Measurements from ENCODE around the gene SUMO3.
A peak's percentile ranks its signal among the peaks of the same experiment; 100 is the strongest.

The SUMO3 gene

DNA sequence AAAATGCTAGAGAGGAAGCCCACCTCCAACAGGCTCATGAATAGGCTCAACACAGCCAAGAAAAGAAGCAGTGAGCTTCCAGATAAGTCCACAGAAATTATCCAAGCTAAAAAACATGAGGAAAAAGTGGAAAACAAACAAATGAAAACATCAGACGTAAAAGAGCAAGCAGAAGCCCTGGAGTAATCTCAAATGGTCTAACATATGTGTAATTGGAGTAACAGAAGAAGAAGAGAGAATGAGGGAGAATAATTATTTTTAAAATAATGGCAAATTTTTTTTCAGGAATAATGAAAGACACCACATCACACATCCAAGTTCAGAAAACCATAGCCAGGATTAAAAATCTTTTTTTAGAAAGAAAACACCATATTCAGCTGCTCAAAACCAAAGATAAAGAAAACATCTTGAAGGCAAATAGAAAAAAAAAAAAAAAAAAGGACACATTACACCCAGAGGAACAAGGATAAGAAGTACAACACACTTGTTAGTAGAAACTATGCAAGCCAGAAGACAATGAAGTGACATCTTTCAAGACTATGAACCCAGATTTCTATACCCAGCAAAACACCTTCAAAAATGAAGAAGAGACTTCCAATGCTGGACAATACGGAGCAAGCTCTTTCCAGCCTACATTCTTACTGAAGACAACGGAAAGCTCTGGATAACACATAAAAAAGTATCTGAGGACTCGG lies 10.6 kb upstream of the SUMO3 start:
- DNase-seq: no peak

DNA sequence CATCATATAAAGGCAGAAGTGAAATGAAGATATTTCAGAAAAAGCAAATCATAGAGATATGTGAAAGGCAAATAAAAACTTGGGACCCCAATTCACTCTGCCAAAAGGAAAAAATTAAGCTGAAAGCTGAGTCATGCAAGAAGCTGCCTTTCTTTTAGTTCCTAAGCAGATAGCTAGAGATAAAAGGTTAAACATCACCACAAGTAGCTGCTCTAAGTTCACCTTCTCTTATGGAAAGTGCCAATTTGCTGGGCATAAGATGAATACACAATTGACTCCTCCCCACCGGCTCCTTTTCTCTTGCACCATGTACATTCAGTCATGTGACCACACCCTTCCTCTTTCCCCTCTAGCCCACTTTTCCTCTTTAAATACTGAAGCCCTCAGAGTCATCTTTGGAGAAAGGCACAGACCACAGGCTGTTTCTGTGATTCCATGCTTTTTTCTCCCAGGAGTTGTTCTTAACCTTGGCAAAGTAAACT lies 5.4 kb upstream of the SUMO3 start:
- DNase-seq: no peak

DNA sequence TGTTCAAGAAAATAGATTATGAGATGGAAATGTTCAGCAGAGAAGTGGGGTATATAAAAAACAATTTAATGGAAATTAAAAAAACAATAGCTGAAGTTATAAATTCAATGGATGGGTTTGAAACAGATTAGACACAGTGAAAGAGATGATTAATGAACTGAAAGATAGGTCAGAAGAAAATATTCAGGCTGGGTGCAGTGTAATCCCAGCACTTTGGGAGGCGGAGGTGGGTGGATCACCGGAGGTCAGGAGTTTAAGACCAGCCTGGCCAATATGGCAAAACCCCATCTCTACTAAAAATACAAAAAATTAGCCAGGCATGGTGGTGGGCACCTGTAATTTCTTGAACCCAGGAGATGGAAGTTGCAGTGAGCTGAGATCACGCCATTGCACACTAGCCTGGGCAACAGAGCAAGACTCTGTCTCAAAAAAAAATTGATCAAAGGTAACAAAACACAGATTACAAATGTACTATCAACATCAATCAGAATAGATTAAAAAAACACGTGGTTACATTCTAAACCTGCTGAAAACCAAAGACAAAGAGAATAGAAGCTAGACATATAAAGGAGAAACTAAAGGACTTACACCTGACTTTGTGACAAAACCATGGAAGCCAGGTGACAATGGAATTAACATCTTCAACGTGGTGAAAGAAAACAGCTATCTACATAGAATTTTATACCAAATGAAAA lies 4.8 kb upstream of the SUMO3 start:
- DNase-seq: no peak

DNA sequence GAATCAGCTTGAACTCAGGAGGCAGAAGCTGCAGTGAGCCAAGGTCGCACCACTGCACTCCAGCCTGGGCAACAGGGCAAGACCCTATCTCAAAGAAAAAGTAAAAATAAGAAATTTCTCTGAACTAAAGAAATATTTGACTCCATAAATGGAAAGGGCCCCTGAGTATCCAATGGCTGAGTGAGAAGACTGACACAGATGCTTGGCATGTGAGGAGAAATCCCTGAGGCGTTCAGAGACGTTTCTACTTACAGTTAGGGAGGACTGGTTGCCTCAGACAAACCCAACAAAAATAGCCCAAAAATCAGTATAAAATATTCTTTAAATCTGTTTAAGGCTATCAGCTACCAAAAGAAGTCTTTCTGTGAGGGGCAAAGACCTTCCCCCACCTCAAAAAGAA lies 3.0 kb upstream of the SUMO3 start:
- DNase-seq: no peak

DNA sequence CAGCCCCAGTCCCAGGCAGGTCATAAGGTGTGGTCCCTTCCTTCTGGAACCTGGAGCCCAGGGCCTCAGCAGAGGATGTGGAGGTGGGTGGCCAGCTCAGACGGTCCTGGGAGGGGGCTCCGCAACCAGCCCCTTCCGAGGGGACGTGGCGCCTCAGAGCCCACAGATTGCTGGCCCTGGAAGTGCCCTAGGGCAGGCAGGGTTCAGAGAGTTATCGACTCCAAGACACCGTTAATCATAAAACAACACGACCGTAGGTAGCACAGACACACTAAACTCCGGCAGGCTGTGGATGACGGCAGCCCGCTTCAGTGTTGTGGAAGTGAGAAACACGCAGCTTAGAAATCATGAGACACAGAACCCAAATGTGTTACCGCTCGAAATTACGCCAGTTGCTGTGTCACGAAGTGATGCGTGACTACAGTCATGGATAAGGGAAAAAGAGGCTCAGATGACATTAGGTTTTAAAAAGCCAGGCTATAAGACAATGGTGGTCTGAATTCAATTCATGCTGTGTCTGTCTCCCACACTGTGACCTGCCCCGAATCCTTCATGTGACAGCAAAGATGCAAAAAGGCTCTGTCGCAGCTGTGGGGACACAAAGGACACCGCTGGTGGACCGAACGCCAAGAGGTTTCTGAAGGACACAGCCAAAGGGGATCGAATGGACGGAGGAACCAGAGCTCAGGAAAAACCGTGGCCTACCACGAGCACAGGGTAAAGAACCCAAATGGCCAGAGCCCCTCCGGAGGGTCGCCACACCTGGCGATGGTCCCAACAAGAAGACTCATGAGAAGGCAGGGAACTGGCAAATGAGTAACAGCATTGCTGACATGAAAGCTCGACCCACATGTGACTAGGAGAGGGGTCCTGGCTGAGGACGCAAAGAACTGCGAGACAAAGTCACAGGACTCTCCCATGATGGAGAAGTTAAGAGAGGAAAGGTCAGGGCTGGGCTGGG lies 1.7 kb upstream of the SUMO3 start:
- DNase-seq: no peak

DNA sequence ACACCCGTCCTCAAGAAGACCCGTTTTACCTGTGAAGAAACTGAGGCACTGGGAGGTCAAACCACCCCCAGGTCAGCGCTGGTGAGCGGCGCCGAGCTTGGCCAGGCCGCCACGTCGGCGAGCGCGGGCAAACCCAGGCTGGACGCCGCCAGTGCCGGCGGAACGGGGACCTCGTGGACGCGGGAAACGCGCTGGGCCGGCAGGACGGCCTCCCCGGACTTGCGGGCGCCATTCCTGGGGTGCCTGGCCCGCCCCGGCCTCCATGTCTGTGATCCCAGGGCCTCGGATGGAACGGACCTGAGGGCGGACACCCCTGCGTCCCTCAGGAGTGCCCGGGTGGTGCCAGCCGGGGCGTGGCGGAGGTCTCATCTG lies 764 bp upstream of the SUMO3 start:
- no peak for DNase-seq

DNA sequence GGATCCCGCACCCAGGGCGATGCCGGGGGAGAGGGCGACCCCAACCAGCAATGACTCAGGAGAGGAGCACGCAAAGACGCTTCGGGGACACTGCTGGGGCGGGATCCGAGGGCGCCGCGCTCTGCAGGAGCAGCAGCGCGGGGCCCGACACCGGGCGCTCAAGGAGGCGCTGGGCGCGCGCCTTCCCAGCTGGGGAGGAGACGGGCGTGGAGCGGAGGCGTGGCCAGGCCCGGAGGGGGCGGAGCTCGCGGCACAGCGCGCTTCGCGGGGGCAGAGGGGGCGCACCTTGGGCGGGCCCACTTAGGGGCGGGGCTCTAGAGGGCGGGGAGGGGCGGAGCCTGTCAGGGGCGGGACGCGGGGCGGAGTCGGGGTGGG lies 369 bp downstream of the SUMO3 start:
- peak; percentile 77 for DNase-seq

DNA sequence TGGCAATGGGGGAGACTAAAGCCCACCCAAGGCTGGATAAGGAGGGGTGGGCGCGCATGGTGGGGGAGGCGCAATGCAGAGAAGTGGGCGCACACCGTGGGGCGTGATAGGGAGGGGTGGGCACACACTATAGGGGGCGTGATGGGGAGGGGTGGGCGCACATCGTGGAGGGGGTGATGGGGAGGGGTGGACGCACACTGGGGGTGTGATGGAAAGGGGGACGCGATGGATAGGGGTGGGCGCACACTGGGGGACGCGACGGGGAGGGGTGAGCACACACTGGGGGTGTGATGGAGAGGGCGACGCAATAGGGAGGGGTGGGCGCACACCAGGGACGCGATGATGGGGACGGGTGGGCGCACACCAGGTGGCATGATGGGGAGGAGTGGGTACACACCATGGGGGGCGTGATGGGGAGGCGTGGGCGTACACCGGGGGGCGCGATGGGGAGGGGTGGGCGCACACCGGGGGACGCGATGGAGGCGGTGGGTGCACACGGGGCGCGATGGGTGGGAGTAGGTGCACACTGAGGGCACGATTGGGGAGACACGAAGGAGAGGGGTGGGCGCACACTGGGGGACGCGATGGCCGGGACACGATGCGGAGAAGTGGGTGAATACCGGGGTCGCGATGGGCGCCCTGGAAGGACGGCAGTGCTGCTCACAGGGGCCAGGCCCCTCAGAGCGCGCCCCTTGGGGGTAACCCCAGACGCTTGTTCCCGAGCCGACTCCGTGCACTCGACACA lies 929 bp downstream of the SUMO3 start:
- no peak for DNase-seq

DNA sequence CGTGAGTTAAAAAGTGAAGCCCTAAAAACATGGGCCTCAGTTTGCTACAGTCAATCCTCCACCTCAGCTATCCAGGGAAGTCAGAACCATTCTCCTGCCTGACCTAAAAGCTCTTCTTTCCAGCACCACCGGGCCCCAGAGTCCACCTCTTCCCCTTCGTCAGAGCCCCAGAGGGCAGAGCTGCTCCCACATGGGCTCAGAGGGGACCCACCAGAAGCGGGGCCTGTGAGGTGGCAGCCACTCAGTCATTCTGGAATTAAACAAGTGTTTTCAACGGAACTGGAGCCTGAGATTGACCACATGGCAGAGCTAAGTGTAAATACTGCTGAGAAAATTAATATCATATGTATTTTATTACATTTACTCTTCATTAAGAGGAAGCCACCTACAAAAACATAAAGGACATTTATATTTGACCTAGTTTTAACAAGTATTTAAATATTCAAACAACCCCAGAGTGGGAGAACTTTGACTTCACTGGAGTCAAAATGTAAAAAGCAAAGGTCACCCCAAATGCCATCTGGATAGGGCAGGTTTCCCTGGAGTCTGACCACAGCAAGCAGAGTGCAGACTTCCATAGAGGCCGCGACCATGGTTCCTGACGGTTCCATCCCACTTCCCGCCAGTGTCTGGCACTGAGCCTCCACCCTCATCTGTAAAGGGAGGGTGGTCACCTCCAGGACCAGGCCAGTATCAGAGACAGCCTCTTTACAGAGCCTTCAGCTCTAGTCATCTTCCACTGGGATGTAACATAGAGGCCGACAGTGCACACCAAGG lies 1.8 kb downstream of the SUMO3 start:
- no peak for DNase-seq

DNA sequence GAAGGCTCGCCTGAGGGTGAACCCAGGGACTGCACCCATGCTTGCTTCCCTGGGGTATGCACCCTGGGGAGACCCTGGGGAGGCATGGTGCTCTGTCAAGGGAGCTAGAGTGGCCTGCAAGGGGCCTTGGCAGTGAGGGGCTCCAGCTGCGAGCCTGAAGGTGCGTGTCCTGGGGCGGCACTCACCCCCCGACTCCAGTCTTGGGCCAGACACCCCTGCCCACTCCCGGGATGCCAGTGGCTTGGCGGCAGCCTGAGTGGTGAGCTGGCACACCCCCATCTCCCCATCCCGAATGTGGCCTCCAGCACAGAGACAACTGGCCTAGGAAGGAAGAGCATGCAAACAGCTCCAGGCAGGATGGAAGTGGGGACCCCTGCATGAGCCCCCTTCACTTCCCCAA lies 2.6 kb downstream of the SUMO3 start:
- DNase-seq: no peak

DNA sequence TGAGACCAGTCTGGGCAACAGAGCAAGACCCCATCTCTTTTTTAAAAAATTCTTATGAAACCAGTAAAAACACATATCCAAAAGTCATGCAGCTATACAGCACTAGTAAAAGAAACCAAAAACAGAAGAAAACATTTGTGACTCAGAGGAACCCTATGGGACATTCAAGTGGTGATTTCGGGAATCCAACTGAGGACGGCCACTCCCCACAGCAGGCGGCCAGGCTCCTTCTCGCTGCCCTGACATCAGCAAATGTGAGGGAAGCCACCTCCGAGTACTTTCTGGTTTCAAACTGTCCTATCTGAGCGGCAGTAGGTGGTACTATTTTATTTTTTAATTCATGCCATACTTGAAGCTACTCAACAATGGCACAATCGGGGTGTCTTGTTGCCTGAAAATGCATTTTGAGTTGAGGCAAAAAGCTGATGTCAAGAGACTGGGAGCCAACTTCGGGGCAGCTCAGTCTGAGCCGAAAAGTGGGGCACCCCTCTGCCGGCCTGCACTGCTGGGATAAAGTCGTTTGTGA lies 3.3 kb downstream of the SUMO3 start:
- no peak for DNase-seq

DNA sequence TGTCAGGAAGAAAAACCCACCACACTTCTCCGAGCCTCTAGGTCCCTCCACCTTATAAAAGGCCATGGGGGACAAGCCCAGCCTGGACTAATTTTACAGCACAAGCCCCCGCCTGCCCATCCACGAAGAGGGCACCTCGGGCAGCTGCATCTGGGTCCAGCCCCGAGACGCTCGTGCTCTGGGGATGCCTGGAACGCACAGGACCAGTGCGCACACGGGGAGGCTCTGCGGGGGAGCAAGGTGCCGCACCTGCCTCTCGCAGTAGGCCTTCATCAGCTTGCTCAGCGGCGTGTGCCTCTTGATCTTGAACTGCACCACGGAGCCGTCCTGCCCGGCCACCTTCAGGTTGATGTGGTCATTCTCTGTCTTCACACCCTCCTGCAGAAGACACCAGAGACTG lies 4.1 kb downstream of the SUMO3 start:
- no peak for DNase-seq

DNA sequence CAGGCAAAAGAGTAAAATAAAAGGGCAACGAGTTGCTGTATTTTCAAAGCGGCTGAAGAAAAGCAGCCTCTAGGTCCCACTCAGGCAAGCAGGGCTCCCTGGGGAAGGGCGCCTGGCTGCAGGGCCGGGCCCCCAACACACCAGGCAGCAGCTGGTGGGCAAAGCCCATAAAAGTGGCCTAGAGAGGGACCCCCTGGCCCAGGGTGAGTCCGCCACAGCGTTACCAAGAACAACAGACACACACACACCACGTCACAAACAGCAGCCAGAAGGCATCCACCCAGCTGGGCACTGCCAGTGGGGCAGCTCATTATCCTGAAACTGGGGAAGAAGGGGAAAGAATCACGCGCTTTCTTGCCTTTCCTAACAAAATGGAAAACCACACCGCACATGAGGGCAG lies 4.7 kb downstream of the SUMO3 start:
- DNase-seq: no peak

DNA sequence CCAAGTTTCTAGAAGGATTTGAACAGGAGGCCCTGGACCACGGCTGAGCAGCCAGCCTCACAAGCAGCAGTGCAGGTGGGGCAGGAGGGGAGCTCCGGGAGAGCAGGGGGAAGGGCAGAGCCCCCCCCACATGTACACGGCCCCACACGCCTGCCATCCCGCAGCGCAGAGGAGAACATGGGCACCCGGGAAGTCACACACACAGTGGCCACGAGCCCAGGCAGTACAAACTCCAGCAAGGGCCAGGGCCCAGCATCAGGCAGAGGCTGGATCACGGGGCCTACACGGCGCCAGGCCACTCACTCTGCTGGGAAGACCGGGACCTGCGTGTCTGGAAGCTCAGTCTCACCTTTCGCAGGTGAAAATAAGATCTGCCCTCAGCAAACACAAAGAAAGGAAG lies 5.2 kb downstream of the SUMO3 start:
- no peak for DNase-seq

DNA sequence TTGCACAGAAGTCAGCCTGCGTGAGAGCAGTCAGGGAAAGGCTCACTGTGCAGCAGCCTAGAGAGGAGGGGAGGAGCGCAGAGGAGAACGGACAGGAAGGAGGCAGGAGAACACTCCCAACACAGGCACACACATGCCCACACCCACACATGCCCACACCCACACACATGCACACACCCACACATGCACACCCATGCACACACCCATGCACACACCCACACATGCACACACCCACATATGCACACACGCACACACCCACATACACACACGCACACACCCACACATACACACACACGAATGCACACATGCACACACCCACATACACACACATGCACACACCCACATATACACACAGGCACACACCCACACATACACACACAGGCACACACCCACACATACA lies 7.1 kb downstream of the SUMO3 start:
- no peak for DNase-seq

DNA sequence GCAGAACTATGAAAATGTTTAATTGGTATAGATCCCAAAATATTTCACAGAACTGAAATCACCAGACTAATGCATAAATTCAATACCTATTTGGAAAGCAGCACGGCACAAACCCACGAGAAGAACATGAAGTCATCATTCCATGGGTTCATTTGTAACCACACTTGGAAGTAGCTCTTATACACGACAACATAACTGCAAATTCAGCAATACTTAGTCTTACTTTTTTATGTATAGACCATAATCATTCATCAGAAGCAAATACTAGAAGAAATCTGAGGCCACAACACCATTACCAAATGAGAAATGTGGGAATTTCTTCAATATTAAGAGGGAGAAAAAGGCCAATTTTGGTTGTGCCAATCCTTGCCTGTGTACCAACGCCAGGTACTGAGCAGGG lies 12.0 kb downstream of the SUMO3 start:
- DNase-seq: no peak

DNA sequence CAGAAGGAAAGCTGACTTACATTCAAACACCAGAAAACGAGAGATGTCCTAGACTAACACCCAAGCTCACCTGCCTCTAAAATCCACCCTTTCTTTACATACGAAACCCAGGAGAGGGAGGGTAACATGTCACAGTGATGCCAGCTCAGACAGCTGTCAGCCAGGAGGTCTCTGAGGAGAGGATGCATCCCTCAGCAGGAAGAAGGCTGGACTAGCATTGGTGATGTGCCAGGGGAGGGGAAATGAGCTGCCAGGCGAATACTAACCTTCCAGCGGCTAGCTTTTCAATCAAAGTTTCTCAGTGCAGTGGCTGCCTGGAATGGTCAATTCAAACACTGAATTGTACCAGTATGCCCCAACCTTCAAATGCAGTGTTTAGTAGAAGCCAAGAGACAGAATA lies 12.6 kb downstream of the SUMO3 start:
- DNase-seq: no peak

DNA sequence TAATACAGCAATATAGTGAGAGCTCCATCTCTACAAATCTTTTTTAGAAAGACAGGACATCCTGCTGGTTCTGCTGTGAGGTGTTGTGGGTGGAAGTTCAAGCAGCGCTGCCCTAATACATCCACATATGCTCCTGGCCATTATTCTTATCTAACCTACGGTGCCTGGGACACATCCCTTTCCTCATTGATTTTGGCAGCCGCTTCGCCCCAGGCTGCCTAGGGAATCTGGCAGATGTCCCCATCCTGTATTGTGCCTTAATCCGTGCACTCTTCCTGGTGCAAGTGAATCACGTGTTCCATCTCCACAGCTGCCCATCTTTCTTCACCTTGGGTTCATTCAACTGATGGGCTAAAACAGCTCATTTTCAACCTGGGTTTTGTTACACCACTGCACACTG lies 13.1 kb downstream of the SUMO3 start:
- DNase-seq: no peak

DNA sequence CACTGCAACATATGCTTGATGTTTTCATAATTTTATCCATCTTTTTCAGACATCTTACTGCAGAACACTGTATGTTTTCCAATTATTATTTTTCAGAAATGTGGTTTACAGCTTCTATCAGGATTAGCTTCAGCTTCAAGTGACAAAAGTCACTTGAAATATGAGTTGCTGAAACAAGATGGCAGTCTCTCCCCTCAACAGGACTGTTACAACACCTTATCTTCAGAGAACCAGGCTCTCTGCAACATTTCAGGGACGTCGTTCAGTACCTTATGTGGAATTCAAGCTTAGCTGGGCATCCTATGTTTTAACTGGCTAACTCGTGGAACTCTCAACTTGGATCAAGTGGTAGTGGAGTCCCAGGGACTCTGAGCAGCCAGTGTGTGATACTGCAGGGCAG lies 14.2 kb downstream of the SUMO3 start:
- no peak for DNase-seq

DNA sequence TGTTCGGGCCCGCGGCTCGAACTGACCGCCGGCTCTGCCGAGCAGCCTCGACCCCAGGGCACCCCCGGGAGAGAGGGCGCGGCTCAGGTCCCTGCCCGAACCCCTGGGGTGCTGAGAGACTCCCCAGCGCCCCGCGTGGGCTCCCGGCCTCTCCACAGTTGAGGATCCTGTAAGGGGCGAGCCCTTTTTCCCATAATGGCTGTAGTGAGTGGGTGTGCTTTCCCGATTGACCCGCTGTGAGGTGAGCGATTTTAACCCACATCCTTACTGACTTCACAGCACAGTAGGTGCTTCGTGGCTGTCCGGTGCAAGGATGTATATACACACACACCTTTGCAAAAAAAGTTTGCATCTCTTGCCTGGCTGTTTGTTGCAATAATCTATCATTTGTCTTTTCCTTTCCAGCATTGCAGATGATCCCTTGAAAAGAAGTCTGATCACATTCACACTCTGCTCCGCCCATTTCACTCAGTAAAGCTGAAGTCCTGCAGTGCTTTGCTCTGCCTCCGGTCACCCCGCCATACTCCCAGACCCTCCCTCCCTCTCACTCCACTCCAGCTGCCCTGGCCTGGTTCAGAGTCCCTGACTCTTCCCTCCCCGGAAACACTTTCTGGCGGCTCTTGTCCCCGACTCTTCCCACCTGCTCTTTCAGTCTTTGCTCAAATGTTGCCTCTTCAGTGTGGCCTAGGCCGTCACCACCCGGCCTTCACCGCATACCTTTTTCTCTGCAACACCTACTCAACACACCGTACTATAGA lies 15.3 kb downstream of the SUMO3 start:
- DNase-seq: no peak
